ENCODE data around the gene KRTAP4-8.
"Not testable (repeated sequence)": the region's sequence is repeated elsewhere in the genome, so short reads cannot be mapped to it uniquely, and the experiment has no call there.

Gene KRTAP4-8

GRCh38 chr17:41098042-41098441 is at the start of gene KRTAP4-8:
Gene KRTAP4-8 (minus strand): TSS chr17:41098142. CDS start chr17:41098084, 58 bp downstream.
- DNase-seq = no peak

DNA sequence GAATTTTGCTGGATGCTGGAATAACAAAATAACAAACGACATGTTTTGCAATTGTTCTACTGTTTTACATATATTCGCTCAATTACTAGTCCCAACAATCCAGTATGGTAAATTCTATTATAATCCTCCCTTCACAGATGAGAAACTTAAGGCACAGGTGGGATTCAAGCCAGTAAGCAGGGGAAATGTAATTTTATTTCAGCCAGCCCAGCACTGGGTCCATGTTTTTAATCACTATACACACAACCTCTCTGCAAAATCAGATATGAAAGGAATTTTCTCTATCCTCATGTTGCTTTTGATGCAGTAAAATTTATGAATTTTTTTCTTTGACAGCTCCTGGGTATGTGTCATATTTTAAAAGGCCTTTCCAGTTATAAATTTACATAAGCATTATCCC is 47.3 kb upstream of the KRTAP4-8 start:
- no peak for DNase-seq

DNA sequence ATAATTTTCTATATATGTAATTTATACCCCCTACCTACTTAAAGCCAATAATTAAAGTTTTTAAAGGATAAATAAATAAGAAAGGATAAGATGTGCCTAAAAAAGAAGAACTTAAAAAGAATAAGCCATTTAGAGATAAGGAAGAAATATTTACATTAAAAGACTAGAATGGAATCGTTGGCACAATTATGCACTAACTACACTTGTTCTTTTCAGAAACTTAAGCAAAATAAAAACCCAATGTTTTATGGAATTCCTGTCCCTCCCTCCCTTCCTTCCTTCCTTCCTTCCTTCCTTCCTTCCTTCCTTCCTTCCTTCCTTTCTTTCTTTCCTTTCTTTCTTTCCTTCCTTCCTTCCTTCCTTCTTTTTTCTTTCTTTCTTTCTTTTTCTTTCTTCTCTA is 46.9 kb upstream of the KRTAP4-8 start:
- DNase-seq = no peak

DNA sequence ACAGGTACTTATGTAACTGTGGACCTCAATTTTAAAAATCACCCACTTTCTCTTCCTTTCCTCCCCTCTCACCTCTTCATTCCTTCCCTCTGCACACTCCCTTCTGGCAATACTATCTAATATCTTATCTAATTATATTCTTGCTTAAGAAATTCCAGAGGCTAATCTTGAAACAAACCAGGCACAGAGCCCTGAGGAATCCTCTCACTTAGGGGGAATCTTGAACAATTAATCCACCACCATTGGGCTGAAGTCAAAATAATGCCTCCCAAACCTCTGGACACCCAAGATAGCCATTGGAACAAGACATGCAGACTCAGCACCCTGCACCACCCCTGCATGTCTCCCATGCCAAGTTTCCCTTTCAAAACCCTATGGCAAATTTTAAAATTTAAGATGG is 43.4 kb upstream of the KRTAP4-8 start:
- DNase-seq = no peak

DNA sequence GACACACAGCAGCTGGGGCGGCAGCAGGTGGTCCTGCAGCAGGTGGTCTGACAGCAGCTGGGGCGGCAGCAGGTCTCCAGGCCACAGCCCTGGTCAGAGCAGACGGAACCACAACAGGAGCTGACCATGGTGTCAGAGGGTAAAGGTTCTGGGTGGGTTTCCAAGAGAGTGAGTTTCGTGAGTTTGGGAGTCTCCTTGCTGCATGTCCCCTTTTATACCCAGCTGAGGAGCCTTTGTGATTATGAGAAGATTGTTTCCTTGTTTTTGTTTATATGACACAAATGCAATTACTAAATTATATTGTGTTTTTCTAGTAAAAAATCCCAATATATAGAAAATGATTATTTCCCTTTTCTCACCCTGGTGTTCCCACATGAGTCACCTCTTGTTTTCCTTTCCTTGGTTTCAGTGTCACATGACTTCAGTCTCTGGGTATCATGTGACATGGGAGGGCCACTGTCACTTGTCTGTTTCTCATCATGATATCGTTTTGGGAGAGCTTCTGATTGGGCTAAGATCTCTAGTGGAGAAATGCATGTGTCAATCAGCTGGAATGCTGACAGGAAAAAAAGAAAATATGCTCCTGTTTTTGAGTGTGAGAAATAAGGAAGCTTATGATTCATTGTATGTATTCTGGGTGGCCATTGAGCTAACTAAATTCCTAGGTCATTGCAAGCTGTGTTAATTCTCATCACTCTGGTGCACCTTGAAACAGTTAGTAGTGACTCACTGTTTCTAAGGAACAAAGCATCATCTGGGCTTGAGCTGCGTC is 42.6 kb upstream of the KRTAP4-8 start, which contains the start of gene KRTAP4-6:
Gene KRTAP4-6 (minus strand): TSS at position 185 of the 772 bp plus-strand sequence. CDS start 57 bp downstream, at position 128.
- no peak for DNase-seq

DNA sequence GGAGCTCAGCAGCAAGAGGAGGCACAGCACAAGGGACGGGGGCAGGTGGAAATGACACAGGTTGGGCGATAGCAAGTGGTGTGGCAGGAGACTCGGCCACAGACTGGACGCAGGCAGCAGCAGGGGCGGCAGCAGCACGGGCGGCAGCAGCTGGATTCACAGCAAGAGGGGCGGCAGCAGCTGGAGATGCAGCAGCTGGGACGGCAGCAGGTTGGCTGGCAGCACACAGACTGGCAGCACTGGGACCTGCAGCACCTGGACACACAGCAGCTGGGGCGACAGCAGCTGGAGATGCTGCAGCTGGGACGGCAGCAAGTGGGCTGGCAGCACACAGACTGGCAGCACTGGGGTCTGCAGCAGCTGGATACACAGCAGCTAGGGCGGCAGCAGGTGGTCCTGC is 41.9 kb upstream of the KRTAP4-8 start:
- not testable (repeated sequence) for DNase-seq

- no peak for DNase-seq
These were observed 36.2 kb upstream of the KRTAP4-8 start for GRCh38 chr17:41133880-41134735.

DNA sequence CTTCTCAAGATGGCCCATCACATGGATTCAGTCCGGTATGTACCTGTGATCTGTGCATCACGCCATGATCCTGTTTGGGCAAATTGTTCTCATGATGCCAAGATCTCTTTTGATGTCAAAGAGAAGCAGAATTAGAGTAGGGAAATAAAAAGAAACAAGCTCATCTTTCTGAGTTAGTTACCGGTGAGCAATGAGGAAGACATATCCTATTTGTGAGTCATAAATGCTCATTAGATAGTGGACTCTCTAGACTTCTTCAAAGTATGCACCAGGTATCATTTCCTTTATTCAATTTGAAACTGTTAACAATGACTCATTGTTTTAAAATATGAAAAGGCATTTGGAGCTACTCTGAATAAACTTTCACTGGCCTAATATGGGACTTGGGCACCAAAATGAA is 34.0 kb upstream of the KRTAP4-8 start:
- no peak for DNase-seq

DNA sequence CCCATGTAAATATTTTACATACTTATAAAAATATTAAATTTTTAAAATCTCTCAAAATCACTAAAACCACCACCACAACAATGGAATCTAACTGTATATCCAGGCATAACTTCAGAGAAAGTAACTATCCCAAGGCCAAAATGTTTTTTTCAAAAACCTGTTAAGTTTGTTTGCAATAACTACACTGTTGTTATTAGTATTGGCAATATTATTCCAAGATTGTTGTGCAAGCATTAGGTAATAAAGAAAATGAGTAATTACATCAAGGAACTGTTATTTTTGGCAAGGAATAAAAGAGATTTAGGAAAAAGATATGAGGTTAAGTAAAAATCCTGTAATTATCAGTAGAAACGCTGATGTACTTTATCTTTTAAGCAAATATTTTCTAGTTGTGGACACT is 29.4 kb upstream of the KRTAP4-8 start:
- DNase-seq = no peak

GRCh38 chr17:41126412-41126811 is 28.5 kb upstream of the KRTAP4-8 start:
- no peak for DNase-seq

DNA sequence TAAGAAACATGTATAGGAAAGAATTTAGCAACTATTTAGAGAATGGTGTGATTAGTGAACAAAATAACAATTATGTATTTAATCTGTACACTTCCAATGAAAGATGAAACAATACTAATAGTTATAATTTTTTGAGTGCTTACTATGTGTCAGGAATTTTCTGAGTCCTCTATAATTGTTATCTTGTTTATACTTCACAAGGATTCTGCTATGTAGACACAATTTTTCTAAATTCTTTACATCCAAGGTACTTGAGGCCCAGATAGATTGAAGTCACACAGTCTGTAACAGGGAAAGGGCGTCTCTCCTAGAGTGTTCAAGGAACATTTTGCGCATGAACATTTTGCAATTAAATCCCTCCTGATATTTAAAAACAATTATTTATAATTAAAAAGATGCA is 27.1 kb upstream of the KRTAP4-8 start:
- DNase-seq = no peak

DNA sequence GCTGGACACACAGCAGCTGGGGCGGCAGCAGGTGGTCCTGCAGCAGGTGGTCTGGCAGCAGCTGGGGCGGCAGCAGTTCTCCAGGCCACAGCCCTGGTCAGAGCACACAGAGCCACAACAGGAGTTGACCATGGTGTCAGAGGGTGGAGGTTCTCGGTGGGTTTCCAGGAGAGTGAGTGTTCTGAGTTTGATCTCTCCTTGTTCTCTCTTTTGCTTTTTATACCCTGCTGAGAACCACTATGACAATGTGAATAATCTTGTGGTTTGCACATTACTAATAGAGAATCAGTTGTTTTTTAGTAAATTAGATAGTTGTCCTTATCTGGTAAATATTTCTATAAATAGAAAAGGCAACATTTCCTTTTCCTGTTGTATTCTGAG is 26.0 kb upstream of the KRTAP4-8 start, which contains the start of gene KRTAP4-12:
Gene KRTAP4-12 (minus strand): TSS at position 192 of the 381 bp plus-strand sequence. CDS start 60 bp downstream, at position 132.
- not testable (repeated sequence) for DNase-seq

DNA sequence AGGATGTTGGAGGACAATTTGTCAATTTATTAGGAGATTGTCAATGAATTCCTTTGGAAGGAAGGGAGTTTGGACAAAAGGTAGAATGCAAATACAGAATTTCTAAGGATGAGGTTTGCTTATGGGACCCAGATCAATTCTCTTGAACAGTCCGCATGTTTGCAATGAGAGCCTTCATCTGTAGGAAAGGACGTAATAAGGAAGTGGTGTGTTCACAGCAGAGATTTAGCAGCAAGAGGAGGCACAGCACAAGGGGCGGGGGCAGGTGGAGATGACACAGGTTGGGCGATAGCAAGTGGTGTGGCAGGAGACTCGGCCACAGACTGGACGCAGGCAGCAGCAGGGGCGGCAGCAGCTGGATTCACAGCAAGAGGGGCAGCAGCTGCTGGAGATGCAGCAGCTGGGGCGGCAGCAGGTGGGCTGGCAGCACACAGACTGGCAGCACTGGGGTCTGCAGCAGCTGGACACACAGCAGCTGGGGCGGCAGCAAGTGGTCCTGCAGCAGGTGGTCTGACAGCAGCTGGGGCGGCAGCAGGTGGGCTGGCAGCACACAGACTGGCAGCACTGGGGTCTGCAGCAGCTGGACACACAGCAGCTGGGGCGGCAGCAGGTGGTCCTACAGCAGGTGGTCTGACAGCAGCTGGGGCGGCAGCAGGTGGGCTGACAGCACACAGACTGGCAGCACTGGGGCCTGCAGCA is 25.5 kb upstream of the KRTAP4-8 start:
- not testable (repeated sequence) for DNase-seq

DNA sequence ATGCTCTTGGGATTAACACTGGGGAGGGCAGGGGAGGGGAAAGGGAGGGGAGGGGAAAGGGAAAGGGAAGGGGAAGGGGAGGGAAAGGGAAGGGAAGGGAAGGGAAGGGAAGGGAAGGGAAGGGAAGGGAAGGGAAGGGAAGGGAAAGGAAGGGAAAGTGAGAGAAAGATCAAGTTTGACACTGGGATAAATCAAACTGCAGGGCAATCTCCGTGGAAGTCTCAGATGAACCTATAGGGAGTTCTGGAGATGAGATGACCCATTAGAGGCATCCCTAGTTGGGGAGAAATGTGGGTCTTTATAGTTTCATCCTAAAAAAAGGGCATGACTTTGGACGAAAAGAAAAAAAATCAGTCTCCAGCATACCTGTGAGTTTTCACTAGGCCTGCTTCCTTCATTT is 23.8 kb upstream of the KRTAP4-8 start:
- DNase-seq = no peak

DNA sequence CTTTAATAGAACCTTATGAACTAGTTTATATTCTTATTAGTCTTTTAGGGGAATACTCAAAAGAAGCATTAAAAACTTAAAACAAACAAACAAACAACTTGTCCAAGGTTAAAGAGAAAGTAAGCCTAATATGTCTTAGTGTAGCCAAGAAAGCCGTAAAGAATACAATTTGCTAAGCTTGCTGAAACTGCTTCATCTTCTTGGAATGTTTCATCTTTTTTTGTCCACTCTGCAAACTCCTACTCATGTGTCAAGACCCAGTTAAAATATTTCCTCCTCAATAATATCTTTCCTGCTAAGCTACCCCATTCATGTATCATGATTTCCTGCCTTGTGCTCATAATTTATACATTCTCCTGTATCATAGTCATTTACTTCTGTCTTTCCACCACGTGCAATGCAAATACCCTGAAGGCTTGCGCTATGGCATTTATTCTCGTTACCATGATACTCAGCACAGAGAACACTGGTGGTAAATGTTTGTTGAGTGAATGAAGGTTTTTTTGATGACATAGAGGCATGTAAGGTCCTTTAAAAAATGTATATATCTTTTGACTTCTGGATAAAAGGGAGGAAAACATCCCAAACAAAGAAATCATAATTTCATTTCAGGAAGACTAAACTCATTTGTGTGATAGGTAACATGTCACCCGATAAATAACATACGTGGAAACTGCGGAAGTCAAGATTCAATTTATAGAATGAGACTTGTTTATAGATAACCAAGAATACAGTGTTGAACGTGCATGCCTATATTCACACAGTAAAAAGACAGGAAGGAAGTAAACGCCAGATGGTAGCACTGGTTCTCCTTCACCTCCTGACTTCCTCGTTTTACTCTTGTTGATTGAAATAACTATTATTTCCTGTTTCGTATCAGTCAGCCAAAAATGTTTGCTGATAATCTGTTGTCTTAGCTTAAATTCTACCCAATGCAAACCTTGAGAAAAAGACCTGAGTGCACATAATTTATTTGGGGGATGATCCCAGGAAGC is 22.1 kb upstream of the KRTAP4-8 start:
- DNase-seq = not testable (repeated sequence)

GRCh38 chr17:41118721-41119120 is 20.8 kb upstream of the KRTAP4-8 start:
- DNase-seq = no peak

DNA sequence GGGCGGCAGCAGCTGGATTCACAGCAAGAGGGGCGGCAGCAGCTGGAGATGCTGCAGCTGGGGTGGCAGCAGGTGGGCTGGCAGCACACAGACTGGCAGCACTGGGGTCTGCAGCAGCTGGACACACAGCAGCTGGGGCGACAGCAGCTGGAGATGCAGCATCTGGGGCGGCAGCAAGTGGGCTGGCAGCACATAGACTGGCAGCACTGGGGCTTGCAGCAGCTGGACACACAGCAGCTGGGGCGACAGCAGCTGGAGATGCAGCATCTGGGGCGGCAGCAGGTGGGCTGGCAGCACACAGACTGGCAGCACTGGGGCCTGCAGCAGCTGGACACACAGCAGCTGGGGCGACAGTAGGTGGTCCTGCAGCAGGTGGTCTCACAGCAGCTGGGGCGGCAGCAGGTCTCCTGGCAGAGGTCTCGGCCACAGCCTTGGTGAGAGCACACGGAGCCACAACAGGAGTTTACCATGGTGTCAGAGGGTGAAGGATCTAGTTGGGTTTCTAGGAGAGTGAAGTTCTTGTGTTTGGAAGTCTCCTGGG is 20.0 kb upstream of the KRTAP4-8 start, which contains the start of gene KRTAP4-11:
Gene KRTAP4-11 (minus strand): TSS at position 528 of the 541 bp plus-strand sequence. CDS start 58 bp downstream, at position 470.
- not testable (repeated sequence) for DNase-seq

DNA sequence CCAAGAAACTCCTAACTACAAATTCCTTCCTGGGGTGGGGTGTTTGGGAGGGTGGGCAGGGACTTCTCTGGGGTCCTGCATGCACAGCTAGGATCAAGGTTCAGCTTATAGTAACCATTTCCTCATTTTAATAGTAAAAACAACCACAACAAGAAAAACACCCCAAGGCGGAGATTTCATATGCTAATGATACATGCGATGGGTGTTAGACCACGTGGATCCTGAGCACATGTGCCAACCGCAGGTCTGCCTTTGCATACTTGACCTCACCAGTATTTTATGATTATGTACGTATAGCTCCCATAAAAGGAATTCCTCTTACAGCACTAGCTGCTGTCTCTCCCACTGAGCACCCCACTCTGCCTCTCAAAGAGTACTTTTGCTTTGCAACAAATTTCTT is 18.4 kb upstream of the KRTAP4-8 start:
- no peak for DNase-seq

- no peak for DNase-seq
These were observed 13.4 kb upstream of the KRTAP4-8 start for GRCh38 chr17:41111151-41111885.

DNA sequence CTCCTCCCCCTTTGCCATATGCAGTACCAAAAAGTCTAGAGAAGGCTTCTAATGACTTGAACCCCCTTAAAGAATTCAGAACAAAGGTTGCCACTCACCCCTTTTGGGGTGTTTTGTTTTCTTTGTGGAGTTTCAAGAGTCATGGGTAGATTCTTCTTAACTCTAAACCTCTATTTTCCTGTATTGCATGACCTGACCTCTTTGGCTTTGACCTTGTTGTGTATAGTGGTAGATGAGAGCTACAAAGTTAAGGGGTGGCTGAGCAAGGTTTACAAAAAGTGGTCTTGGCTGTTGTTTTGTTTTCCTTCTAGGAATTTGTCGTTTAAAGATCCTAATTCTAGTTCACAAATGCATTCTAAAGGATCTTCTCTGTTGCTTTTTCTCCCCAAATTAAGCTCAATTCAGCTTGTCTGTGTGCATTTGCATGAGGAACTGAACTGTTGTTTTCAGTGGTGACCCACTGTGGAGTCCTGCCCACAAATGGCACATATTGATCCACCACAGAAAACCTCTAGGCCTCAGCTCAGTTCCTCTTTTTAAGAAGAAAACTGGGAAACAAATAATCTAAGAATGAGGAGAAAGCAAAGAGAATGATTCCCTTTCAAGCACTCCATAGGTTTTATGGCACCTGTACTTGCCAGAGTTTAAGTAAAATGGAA is 10.9 kb upstream of the KRTAP4-8 start:
- not testable (repeated sequence) for DNase-seq
